Measurements from ENCODE around the gene LMTK3. TPM values are rescaled to one million over a fixed set of nuclear protein-coding genes. Genes with fewer than 3 reads are reported as not detected.

LMTK3 gene
- total RNA-seq, 2 donors from 2014 or later, result 1.7 to 3.1 TPM

GRCh38 chr19:48481846-48482639, 29.6 kb downstream of the LMTK3 start:
- Histone ChIP-seq H3K4me3 (no peak overlapping the region), H3K9me3 (no peaks in the 10 kb centered on the region), H3K27ac (no peak overlapping the region), H3K27me3 (no peaks in the 10 kb centered on the region), H3K36me3 (no peaks in the 10 kb centered on the region), H3K4me1 (no peaks in the 10 kb centered on the region), H3K9ac (ENCODE audit: low read depth in 2 of 2, low read length in 2 of 2) (no peak overlapping the region)
- DNase-seq, result no peak
- intact Hi-C loops (cut with DNase I), result no loop called here
- no peak for TF ChIP-seq CTCF (IDR thresholded peaks at IDR 0.05)

- H3K36me3 ChIP-seq, result no peaks in the 10 kb centered on the region
- H3K4me3 ChIP-seq, result peak overlapping the region; percentile 38
- peak; percentile 44 for DNase-seq
- no peaks in the 10 kb centered on the region for H3K4me1 ChIP-seq
- peak overlapping the region; percentile 61 to 77 for H3K9ac ChIP-seq (ENCODE audit: low read depth in 2 of 2, low read length in 2 of 2)
- intact Hi-C loops (cut with DNase I), result no loop called here
- H3K9me3 ChIP-seq, result no peaks in the 10 kb centered on the region
- peak overlapping the region; percentile 49 for H3K27ac ChIP-seq
- H3K27me3 ChIP-seq, result no peaks in the 10 kb centered on the region
- TF ChIP-seq CTCF (IDR thresholded peaks at IDR 0.05), result no peak
Observed at GRCh38 chr19:48480558-48481500, 30.8 kb downstream of the LMTK3 start.

- peak; percentile 45 for DNase-seq
- H3K4me3 ChIP-seq, result peak overlapping the region; percentile 38
- intact Hi-C loops (cut with DNase I), result no loop called here
- H3K36me3 ChIP-seq, result peaks cover 1% of the 10 kb centered on the region
- H3K4me1 ChIP-seq, result no peaks in the 10 kb centered on the region
- peak overlapping the region; percentile 49 for H3K27ac ChIP-seq
- peak overlapping the region; percentile 61 to 77 for H3K9ac ChIP-seq (ENCODE audit: low read depth in 2 of 2, low read length in 2 of 2)
- no peak for TF ChIP-seq CTCF (IDR thresholded peaks at IDR 0.05)
- H3K9me3 ChIP-seq, result no peaks in the 10 kb centered on the region
- H3K27me3 ChIP-seq, result no peaks in the 10 kb centered on the region
Observed at GRCh38 chr19:48480183-48480557, 31.5 kb downstream of the LMTK3 start.

GRCh38 chr19:48479686-48480085, 31.9 kb downstream of the LMTK3 start:
- Histone ChIP-seq H3K4me1 (no peaks in the 10 kb centered on the region), H3K9me3 (no peaks in the 10 kb centered on the region), H3K27me3 (no peaks in the 10 kb centered on the region), H3K36me3 (peaks cover 6% of the 10 kb centered on the region), H3K9ac (ENCODE audit: low read depth in 2 of 2, low read length in 2 of 2) (no peak overlapping the region), H3K4me3 (no peak overlapping the region), H3K27ac (no peak overlapping the region)
- intact Hi-C loops (cut with DNase I), result no loop called here
- no peak for DNase-seq
- TF ChIP-seq CTCF (IDR thresholded peaks at IDR 0.05), result no peak

- no peak overlapping the region for H3K4me3 ChIP-seq
- DNase-seq, result no peak
- no peaks in the 10 kb centered on the region for H3K9me3 ChIP-seq
- intact Hi-C loops (cut with DNase I), result no loop called here
- no peak overlapping the region for H3K27ac ChIP-seq
- no peaks in the 10 kb centered on the region for H3K27me3 ChIP-seq
- no peaks in the 10 kb centered on the region for H3K4me1 ChIP-seq
- no peak overlapping the region for H3K9ac ChIP-seq (ENCODE audit: low read depth in 2 of 2, low read length in 2 of 2)
- TF ChIP-seq CTCF (IDR thresholded peaks at IDR 0.05), result no peak
- H3K36me3 ChIP-seq, result peaks cover 13% of the 10 kb centered on the region
Observed at GRCh38 chr19:48478339-48479256, 33.0 kb downstream of the LMTK3 start.

All from colonic mucosa (tissue), 4 donors.